HEK293 (cell line): ENCODE measurements around the gene FDX2.
A peak's percentile ranks its signal among the peaks of the same experiment; 100 is the strongest.

ENCODE experiments used
- CTCF ChIA-PET: fragments of 350-600 bp; formaldehyde crosslinking; extraction: SDS; loops from one replicate; lab custom pipeline; 2021; ENCODE audit warnings: antibody characterized with exemption; lab: Yijun Ruan, JAX
- POLR2A ChIA-PET: fragments of 300-600 bp; formaldehyde crosslinking; extraction: SDS; loops from one replicate; lab custom pipeline; 2020; ENCODE audit warnings: antibody characterized with exemption, inconsistent platforms; lab: Yijun Ruan, JAX
- H3K27ac ChIP-seq: fragments of 200-500 bp; sonication (Bioruptor generic); 2 replicates; pipeline ENCODE4 v1.5.1; 2014; ENCODE audit warnings: low read depth, low read length, control low read depth, inconsistent platforms; ENCODE audit errors: extremely low read depth
- H3K36me3 ChIP-seq, 2 experiments: fragments of 200-500 bp in 1 of 2; sonication (Bioruptor generic) in 1 of 2; 1 replicate in 1 of 2; 2 replicates in 1 of 2; pipeline ENCODE4 v1.5.1; 2014 to 2017; ENCODE audit warnings: inconsistent platforms in 2 of 2, low read length in 2 of 2; ENCODE audit not compliant: control insufficient read depth in 2 of 2, insufficient read depth in 1 of 2
- H3K4me1 ChIP-seq: fragments of 200-500 bp; sonication (Bioruptor generic); 2 replicates; pipeline ENCODE4 v1.5.1; 2014; ENCODE audit warnings: mild to moderate bottlenecking, low read length, inconsistent platforms; ENCODE audit not compliant: control insufficient read depth, insufficient read depth
- H3K4me3 ChIP-seq: 2 replicates; pipeline ENCODE4 v1.5.1; 2011; ENCODE audit warnings: low read depth, mild to moderate bottlenecking, control low read depth, low read length, moderate library complexity
- H3K9me3 ChIP-seq: fragments of 200-500 bp; sonication (Bioruptor generic); 2 replicates; pipeline ENCODE4 v1.5.1; 2014; ENCODE audit warnings: low read depth, low read length, inconsistent platforms; ENCODE audit not compliant: control insufficient read depth, insufficient read depth
- GLI2 ChIP-seq: fragments of 450-650 bp; formaldehyde crosslinking; IDR thresholded peaks from 2 replicates; pipeline ENCODE4; 2017; ENCODE audit warnings: missing biosample characterization, missing genetic modification characterization, low read depth, borderline replicate concordance
- GLIS2 ChIP-seq: fragments of 450-650 bp; formaldehyde crosslinking; IDR thresholded peaks from 2 replicates; pipeline ENCODE4 v1.5.1; 2016; ENCODE audit warnings: missing biosample characterization, missing genetic modification characterization
- HOXC10 ChIP-seq: sonication (generic); formaldehyde crosslinking; IDR thresholded peaks from 2 replicates; pipeline ENCODE4 v1.8.1; 2023; ENCODE audit warnings: mild to moderate bottlenecking, missing genetic modification reagents
- KLF8 ChIP-seq: fragments of 450-650 bp; formaldehyde crosslinking; IDR thresholded peaks from 2 replicates; pipeline ENCODE4 v1.5.1; 2016; ENCODE audit warnings: missing biosample characterization, missing genetic modification characterization
- OSR2 ChIP-seq: fragments of 450-650 bp; formaldehyde crosslinking; IDR thresholded peaks from 2 replicates; pipeline ENCODE4 v1.5.1; 2016; ENCODE audit warnings: missing biosample characterization, missing genetic modification characterization
- REPIN1 ChIP-seq: fragments of 450-650 bp; formaldehyde crosslinking; IDR thresholded peaks from 2 replicates; pipeline ENCODE4 v1.5.1; 2017; ENCODE audit warnings: missing biosample characterization, missing genetic modification characterization, low read depth
- ZFP37 ChIP-seq: fragments of 450-650 bp; formaldehyde crosslinking; IDR thresholded peaks from 2 replicates; pipeline ENCODE4 v1.5.1; 2016; ENCODE audit warnings: missing biosample characterization, missing genetic modification characterization
- ZNF146 ChIP-seq: fragments of 450-650 bp; formaldehyde crosslinking; IDR thresholded peaks from 2 replicates; pipeline ENCODE4 v1.5.1; 2016; ENCODE audit warnings: missing biosample characterization, missing genetic modification characterization
- ZNF16 ChIP-seq: fragments of 450-650 bp; formaldehyde crosslinking; IDR thresholded peaks from 2 replicates; pipeline ENCODE4 v1.5.1; 2016; ENCODE audit warnings: low read depth, missing biosample characterization, missing genetic modification characterization
- ZNF2 ChIP-seq: fragments of 450-650 bp; formaldehyde crosslinking; IDR thresholded peaks from 2 replicates; pipeline ENCODE4 v1.5.1; 2016; ENCODE audit warnings: missing biosample characterization, missing genetic modification characterization
- ZNF211 ChIP-seq: fragments of 450-650 bp; formaldehyde crosslinking; IDR thresholded peaks from 2 replicates; pipeline ENCODE4 v1.5.1; 2016; ENCODE audit warnings: low read depth, missing biosample characterization, missing genetic modification characterization
- ZNF302 ChIP-seq: fragments of 450-650 bp; formaldehyde crosslinking; IDR thresholded peaks from 2 replicates; pipeline ENCODE4 v1.5.1; 2016; ENCODE audit warnings: missing biosample characterization, missing genetic modification characterization, low read depth
- ZNF324 ChIP-seq: fragments of 450-650 bp; formaldehyde crosslinking; IDR thresholded peaks from 2 replicates; pipeline ENCODE4 v1.5.1; 2016; ENCODE audit warnings: missing biosample characterization, missing genetic modification characterization
- ZNF366 ChIP-seq: fragments of 450-650 bp; formaldehyde crosslinking; conservative IDR thresholded peaks from 2 replicates; pipeline ENCODE4 v1.5.1; 2016; ENCODE audit warnings: missing biosample characterization, missing genetic modification characterization
- ZNF548 ChIP-seq: fragments of 450-650 bp; formaldehyde crosslinking; IDR thresholded peaks from 2 replicates; pipeline ENCODE4 v1.5.1; 2016; ENCODE audit warnings: missing biosample characterization, missing genetic modification characterization
- ZNF654 ChIP-seq: fragments of 450-650 bp; formaldehyde crosslinking; IDR thresholded peaks from 2 replicates; pipeline ENCODE4 v1.5.1; 2016; ENCODE audit warnings: low read depth, missing biosample characterization, missing genetic modification characterization
- ZNF777 ChIP-seq: fragments of 450-650 bp; formaldehyde crosslinking; IDR thresholded peaks from 2 replicates; pipeline ENCODE4 v1.5.1; 2017; ENCODE audit warnings: missing biosample characterization, missing genetic modification characterization, borderline replicate concordance
- ZSCAN23 ChIP-seq: fragments of 450-650 bp; formaldehyde crosslinking; IDR thresholded peaks from 2 replicates; pipeline ENCODE4 v1.5.1; 2016; ENCODE audit warnings: missing biosample characterization, missing genetic modification characterization
- TF ChIP-seq, protein P1 (sequence below): fragments of 450-650 bp; formaldehyde crosslinking; IDR thresholded peaks from 2 replicates; pipeline ENCODE4 v1.5.1; 2016; ENCODE audit warnings: missing biosample characterization, missing genetic modification characterization
- TF ChIP-seq, protein P2 (sequence below): sonication (generic); formaldehyde crosslinking; IDR thresholded peaks from 2 replicates; pipeline ENCODE4 v1.8.1; 2022; ENCODE audit warnings: mild to moderate bottlenecking, moderate library complexity, missing genetic modification reagents
- TF ChIP-seq, protein P3 (sequence below): fragments of 450-650 bp; formaldehyde crosslinking; IDR thresholded peaks from 2 replicates; pipeline ENCODE4 v1.5.1; 2016; ENCODE audit warnings: missing biosample characterization, missing genetic modification characterization
- TF ChIP-seq, protein P4 (sequence below): fragments of 450-650 bp; formaldehyde crosslinking; IDR thresholded peaks from 2 replicates; pipeline ENCODE4 v1.5.0; 2017; ENCODE audit warnings: missing biosample characterization, missing genetic modification characterization, borderline replicate concordance

The FDX2 gene

DNA sequence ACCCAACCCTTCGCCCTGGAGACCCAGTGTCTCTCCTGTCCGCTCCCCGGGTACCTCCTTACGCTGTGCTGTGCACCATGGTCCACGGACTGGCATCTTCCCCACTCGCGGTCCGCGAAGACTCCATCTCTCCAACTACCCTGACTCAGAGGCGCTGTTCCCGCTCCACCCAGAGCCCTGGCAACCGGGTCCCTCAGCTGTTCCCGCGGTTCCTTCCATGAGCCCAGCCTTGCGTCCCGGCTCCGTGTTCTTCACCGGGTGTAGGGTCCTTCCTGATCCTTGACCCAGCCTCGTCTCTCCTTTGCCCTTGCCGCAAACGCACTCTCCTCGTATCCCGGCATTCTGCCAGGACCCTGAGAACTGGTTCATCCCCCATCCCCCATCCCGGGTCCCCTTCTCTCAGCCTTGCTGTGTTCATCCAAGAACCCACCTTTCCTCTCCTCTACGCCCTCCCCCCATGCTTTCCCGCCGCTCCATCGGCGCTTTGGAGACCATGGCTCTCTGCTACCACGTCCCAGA lies 25.4 kb downstream of the FDX2 start (continued):
- TF ChIP-seq ZNF324 (tag by site-specific recombination) = no peak
- TF ChIP-seq ZNF548 (tag by site-specific recombination) = no peak
- no peak for TF ChIP-seq GLI2 (tag by site-specific recombination)
- TF ChIP-seq ZNF211 (tag by site-specific recombination) = no peak
- TF ChIP-seq, protein P1, sequence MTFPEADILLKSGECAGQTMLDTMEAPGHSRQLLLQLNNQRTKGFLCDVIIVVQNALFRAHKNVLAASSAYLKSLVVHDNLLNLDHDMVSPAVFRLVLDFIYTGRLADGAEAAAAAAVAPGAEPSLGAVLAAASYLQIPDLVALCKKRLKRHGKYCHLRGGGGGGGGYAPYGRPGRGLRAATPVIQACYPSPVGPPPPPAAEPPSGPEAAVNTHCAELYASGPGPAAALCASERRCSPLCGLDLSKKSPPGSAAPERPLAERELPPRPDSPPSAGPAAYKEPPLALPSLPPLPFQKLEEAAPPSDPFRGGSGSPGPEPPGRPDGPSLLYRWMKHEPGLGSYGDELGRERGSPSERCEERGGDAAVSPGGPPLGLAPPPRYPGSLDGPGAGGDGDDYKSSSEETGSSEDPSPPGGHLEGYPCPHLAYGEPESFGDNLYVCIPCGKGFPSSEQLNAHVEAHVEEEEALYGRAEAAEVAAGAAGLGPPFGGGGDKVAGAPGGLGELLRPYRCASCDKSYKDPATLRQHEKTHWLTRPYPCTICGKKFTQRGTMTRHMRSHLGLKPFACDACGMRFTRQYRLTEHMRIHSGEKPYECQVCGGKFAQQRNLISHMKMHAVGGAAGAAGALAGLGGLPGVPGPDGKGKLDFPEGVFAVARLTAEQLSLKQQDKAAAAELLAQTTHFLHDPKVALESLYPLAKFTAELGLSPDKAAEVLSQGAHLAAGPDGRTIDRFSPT = no peak
- TF ChIP-seq ZNF777 = 0 out of 2 replicates have a peak, but pooled peaks have one; percentile 12
- peak; percentile 49 for TF ChIP-seq ZNF366
- TF ChIP-seq, protein P2, sequence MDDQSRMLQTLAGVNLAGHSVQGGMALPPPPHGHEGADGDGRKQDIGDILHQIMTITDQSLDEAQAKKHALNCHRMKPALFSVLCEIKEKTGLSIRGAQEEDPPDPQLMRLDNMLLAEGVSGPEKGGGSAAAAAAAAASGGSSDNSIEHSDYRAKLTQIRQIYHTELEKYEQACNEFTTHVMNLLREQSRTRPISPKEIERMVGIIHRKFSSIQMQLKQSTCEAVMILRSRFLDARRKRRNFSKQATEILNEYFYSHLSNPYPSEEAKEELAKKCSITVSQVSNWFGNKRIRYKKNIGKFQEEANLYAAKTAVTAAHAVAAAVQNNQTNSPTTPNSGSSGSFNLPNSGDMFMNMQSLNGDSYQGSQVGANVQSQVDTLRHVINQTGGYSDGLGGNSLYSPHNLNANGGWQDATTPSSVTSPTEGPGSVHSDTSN = 0 out of 2 replicates have a peak, but pooled peaks have one; percentile 33
- TF ChIP-seq, protein P3, sequence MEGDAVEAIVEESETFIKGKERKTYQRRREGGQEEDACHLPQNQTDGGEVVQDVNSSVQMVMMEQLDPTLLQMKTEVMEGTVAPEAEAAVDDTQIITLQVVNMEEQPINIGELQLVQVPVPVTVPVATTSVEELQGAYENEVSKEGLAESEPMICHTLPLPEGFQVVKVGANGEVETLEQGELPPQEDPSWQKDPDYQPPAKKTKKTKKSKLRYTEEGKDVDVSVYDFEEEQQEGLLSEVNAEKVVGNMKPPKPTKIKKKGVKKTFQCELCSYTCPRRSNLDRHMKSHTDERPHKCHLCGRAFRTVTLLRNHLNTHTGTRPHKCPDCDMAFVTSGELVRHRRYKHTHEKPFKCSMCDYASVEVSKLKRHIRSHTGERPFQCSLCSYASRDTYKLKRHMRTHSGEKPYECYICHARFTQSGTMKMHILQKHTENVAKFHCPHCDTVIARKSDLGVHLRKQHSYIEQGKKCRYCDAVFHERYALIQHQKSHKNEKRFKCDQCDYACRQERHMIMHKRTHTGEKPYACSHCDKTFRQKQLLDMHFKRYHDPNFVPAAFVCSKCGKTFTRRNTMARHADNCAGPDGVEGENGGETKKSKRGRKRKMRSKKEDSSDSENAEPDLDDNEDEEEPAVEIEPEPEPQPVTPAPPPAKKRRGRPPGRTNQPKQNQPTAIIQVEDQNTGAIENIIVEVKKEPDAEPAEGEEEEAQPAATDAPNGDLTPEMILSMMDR = no peak
- TF ChIP-seq ZNF16 = no peak
- TF ChIP-seq, protein P4, sequence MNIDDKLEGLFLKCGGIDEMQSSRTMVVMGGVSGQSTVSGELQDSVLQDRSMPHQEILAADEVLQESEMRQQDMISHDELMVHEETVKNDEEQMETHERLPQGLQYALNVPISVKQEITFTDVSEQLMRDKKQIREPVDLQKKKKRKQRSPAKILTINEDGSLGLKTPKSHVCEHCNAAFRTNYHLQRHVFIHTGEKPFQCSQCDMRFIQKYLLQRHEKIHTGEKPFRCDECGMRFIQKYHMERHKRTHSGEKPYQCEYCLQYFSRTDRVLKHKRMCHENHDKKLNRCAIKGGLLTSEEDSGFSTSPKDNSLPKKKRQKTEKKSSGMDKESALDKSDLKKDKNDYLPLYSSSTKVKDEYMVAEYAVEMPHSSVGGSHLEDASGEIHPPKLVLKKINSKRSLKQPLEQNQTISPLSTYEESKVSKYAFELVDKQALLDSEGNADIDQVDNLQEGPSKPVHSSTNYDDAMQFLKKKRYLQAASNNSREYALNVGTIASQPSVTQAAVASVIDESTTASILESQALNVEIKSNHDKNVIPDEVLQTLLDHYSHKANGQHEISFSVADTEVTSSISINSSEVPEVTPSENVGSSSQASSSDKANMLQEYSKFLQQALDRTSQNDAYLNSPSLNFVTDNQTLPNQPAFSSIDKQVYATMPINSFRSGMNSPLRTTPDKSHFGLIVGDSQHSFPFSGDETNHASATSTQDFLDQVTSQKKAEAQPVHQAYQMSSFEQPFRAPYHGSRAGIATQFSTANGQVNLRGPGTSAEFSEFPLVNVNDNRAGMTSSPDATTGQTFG (tag by site-specific recombination) = no peak
- no peak for TF ChIP-seq ZNF146 (tag by site-specific recombination)
- no peak for TF ChIP-seq OSR2 (tag by site-specific recombination)
- no peak for TF ChIP-seq HOXC10
- no peak for TF ChIP-seq KLF8 (tag by site-specific recombination)
- TF ChIP-seq REPIN1 (tag by site-specific recombination) = no peak
- TF ChIP-seq ZNF654 = no peak

DNA sequence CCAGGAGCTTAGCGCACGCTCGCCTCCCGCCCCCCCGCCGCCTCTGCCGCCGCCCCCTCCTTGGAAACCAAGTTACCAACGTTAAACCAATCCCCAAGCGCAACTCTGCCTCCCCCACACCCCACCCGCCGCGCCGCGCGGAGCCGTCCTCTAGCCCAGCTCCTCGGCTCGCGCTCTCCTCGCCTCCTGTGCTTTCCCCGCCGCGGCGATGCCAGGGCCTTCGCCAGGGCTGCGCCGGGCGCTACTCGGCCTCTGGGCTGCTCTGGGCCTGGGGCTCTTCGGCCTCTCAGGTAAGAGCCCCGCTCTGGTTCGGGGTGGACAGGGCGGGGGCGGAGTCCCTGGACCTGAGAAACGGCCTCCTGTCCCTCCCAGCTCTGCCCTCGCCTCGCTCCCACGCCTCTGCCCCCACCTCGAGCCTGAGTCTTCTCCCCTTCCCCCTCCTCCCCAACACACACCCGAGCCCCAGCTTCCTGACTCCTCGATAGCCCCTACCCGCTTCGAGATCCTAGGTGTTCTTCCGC lies 25.9 kb downstream of the FDX2 start, which contains the start of gene ICAM5:
Gene ICAM5 (plus strand): TSS at position 117 of the 521 bp plus-strand sequence. CDS start 92 bp downstream, at position 209.
- ChIA-PET CTCF (interaction anchor here (0.6 to 3.2 kb wide), 12 partner anchors 9 to 261 kb away, joined by 3 to 13 read pairs (median 4); partner anchors contain the start of gene ICAM1), POLR2A (interaction anchor here (0.7 to 1.7 kb wide), 15 partner anchors 11 to 128 kb away, joined by 3 to 21 read pairs (median 4); partner anchors contain the start of genes ICAM1, RAVER1 and TYK2)
- H3K4me3 ChIP-seq = peak within 1 kb of the TSS; percentile 41
- H3K36me3 ChIP-seq = peaks cover 0 to 5% of the 10 kb centered on the region in 2 experiments; a peak in 1 of 3 replicates
- peaks cover 4% of the 10 kb centered on the region; the same call in 1 of the 2 replicates for H3K4me1 ChIP-seq
- H3K9me3 ChIP-seq = no peaks in the 10 kb centered on the region
- no peak within 1 kb of the TSS; the same call in 1 of the 2 replicates for H3K27ac ChIP-seq
- TF ChIP-seq, protein P1 = peak; percentile 76; the same call in 1 of the 2 replicates
- TF ChIP-seq, protein P4 (tag by site-specific recombination) = no peak
- TF ChIP-seq ZNF302 = no peak
- TF ChIP-seq OSR2 (tag by site-specific recombination) = 0 out of 2 replicates have a peak, but pooled peaks have one; percentile 11
- no peak for TF ChIP-seq ZSCAN23 (tag by site-specific recombination)
- TF ChIP-seq KLF8 (tag by site-specific recombination) = peak; percentile 67; the same call in 1 of the 2 replicates
- peak; percentile 63; the same call in 1 of the 2 replicates for TF ChIP-seq GLIS2 (tag by site-specific recombination)
- TF ChIP-seq ZFP37 (tag by site-specific recombination) = 0 out of 2 replicates have a peak, but pooled peaks have one; percentile 23
- TF ChIP-seq ZNF2 = 0 out of 2 replicates have a peak, but pooled peaks have one; percentile 32
